IMR-90 (cell line): Measurements from ENCODE around the gene POR. TPM values are rescaled to one million over a fixed set of nuclear protein-coding genes. Genes with fewer than 3 reads are reported as not detected.
A peak's percentile ranks its signal among the peaks of the same experiment; 100 is the strongest.

Source experiments
- ATAC-seq: fragments of 200-7000 bp; cut with Tn5 transposase; 2 replicates; pipeline ENCODE4 v1.9.1; 2020; ENCODE audit warnings: low read depth, mild to moderate bottlenecking, moderate library complexity
- BruUV-seq: library from RNA; stranded (reverse); fragments of 400-500 nt; replicated peaks from 2 replicates; lab custom pipeline; 2021; lab: Mats Ljungman, UMichigan
- CTCF ChIA-PET: fragments of 300-600 bp; formaldehyde crosslinking; extraction: SDS; loops from one replicate; lab custom pipeline; 2021; ENCODE audit warnings: antibody characterized with exemption; lab: Yijun Ruan, JAX
- POLR2A ChIA-PET: fragments of 300-600 bp; sonication (Branson Sonifier 250); formaldehyde crosslinking; loops from one replicate; lab custom pipeline; 2022; ENCODE audit warnings: antibody characterized with exemption; ENCODE audit not compliant: unreplicated experiment; lab: Charles Lee
- DNase-seq: peaks from one replicate; pipeline ENCODE4 v3.0.0; 2013
- H2AFZ ChIP-seq: replicated peaks from 2 replicates; pipeline ENCODE3; 2013; ENCODE audit warnings: low read length, mild to moderate bottlenecking; ENCODE audit not compliant: poor library complexity
- H2AK5ac ChIP-seq: 2 replicates; pipeline ENCODE4 v1.6.1; 2013; ENCODE audit warnings: low read depth, low read length, inconsistent platforms
- H2AK9ac ChIP-seq: replicated peaks from 2 replicates; pipeline ENCODE3; 2013; ENCODE audit warnings: mild to moderate bottlenecking, low read depth, low read length, moderate library complexity; ENCODE audit not compliant: poor library complexity
- H2BK120ac ChIP-seq: 2 replicates; pipeline ENCODE4 v1.6.1; 2013; ENCODE audit warnings: low read depth, low read length, inconsistent platforms
- H2BK15ac ChIP-seq: 3 replicates; pipeline ENCODE4 v1.6.1; 2013; ENCODE audit warnings: low read depth, low read length, inconsistent platforms
- H2BK20ac ChIP-seq: 2 replicates; pipeline ENCODE4 v1.6.1; 2013; ENCODE audit warnings: low read depth, mild to moderate bottlenecking, inconsistent platforms, low read length, moderate library complexity
- H2BK5ac ChIP-seq: 2 replicates; pipeline ENCODE4 v1.6.1; 2013; ENCODE audit warnings: mild to moderate bottlenecking, low read depth, low read length, inconsistent platforms; ENCODE audit not compliant: poor library complexity, severe bottlenecking
- H3K14ac ChIP-seq: replicated peaks from 2 replicates; pipeline ENCODE4 v1.6.1; 2013; ENCODE audit warnings: low read depth, low read length, inconsistent platforms
- H3K18ac ChIP-seq: 2 replicates; pipeline ENCODE4 v1.6.1; 2013; ENCODE audit warnings: low read depth, low read length, control low read depth
- H3K23ac ChIP-seq: 2 replicates; pipeline ENCODE4 v1.6.1; 2013; ENCODE audit warnings: low read depth, low read length, inconsistent platforms
- H3K27ac ChIP-seq: 2 replicates; pipeline ENCODE4 v1.5.1; 2013; ENCODE audit warnings: mild to moderate bottlenecking, control low read depth, low read length; ENCODE audit not compliant: insufficient read depth
- H3K27me3 ChIP-seq: 2 replicates; pipeline ENCODE4 v1.6.1; 2013; ENCODE audit warnings: low read length; ENCODE audit not compliant: control insufficient read depth, insufficient read depth
- H3K36me3 ChIP-seq: 2 replicates; pipeline ENCODE4 v1.6.1; 2013; ENCODE audit warnings: low read length, mixed read lengths; ENCODE audit not compliant: control insufficient read depth, insufficient read depth
- H3K4ac ChIP-seq: 2 replicates; pipeline ENCODE4 v1.6.1; 2013; ENCODE audit warnings: low read depth, low read length, inconsistent platforms
- H3K4me1 ChIP-seq: 2 replicates; pipeline ENCODE4 v1.6.1; 2013; ENCODE audit warnings: low read length, mixed read lengths; ENCODE audit not compliant: control insufficient read depth, insufficient read depth
- H3K4me2 ChIP-seq: 2 replicates; pipeline ENCODE4 v1.6.1; 2013; ENCODE audit warnings: low read depth, mild to moderate bottlenecking, control low read depth, low read length, moderate library complexity
- H3K4me3 ChIP-seq: 2 replicates; pipeline ENCODE4 v1.5.1; 2013; ENCODE audit warnings: low read depth, mild to moderate bottlenecking, control low read depth, low read length, moderate library complexity; ENCODE audit not compliant: insufficient read depth
- H3K56ac ChIP-seq: 2 replicates; pipeline ENCODE4 v1.6.1; 2013; ENCODE audit warnings: low read length, inconsistent platforms; ENCODE audit not compliant: insufficient read depth; ENCODE audit errors: extremely low read depth
- H3K79me1 ChIP-seq, 2 experiments: 2 replicates each; pipeline ENCODE4 v1.6.1; 2013; ENCODE audit warnings: low read length in 2 of 2, inconsistent platforms in 1 of 2, low read depth in 1 of 2
- H3K9ac ChIP-seq: 2 replicates; pipeline ENCODE4 v1.6.1; 2013; ENCODE audit warnings: low read depth, low read length, control low read depth
- H3K9me1 ChIP-seq: 2 replicates; pipeline ENCODE4 v1.6.1; 2013; ENCODE audit warnings: low read length, inconsistent platforms; ENCODE audit not compliant: insufficient read depth
- H3K9me3 ChIP-seq: 2 replicates; pipeline ENCODE4 v1.6.1; 2013; ENCODE audit warnings: low read length; ENCODE audit not compliant: control insufficient read depth, insufficient read depth
- H4K20me1 ChIP-seq: 2 replicates; pipeline ENCODE4 v1.6.1; 2013; ENCODE audit warnings: low read length, inconsistent platforms; ENCODE audit not compliant: insufficient read depth
- H4K5ac ChIP-seq: 2 replicates; pipeline ENCODE4 v1.6.1; 2013; ENCODE audit warnings: mild to moderate bottlenecking, low read depth, low read length, control low read depth
- H4K8ac ChIP-seq, 2 experiments: 2 replicates each; pipeline ENCODE4 v1.6.1; 2013; ENCODE audit warnings: low read depth in 2 of 2, low read length in 2 of 2, control low read depth in 1 of 2, inconsistent platforms in 1 of 2
- H4K91ac ChIP-seq: 2 replicates; pipeline ENCODE4 v1.6.1; 2013; ENCODE audit warnings: low read depth, low read length, inconsistent platforms; ENCODE audit not compliant: insufficient read depth
- BHLHE40 ChIP-seq: fragments of 150-350 bp; IDR thresholded peaks from 2 replicates; pipeline ENCODE4 v1.6.1; 2016; ENCODE audit warnings: mild to moderate bottlenecking, low read depth, low read length
- CEBPB ChIP-seq: IDR thresholded peaks from 2 replicates; pipeline ENCODE4 v1.6.1; 2012; ENCODE audit warnings: low read depth, low read length, improper control_type of control experiment
- CHD1 ChIP-seq: IDR thresholded peaks from 2 replicates; pipeline ENCODE4 v1.6.1; 2012; ENCODE audit warnings: low read depth, low read length, improper control_type of control experiment
- CTCF ChIP-seq: conservative IDR thresholded peaks from 2 replicates; pipeline ENCODE4 v1.5.1; 2012; ENCODE audit warnings: mild to moderate bottlenecking, low read depth, low read length, improper control_type of control experiment
- ELK1 ChIP-seq: fragments of 150-350 bp; IDR thresholded peaks from 2 replicates; pipeline ENCODE4 v1.6.1; 2016; ENCODE audit warnings: low read depth, mild to moderate bottlenecking, low read length, moderate library complexity, borderline replicate concordance
- FOS ChIP-seq: fragments of 150-350 bp; IDR thresholded peaks from 2 replicates; pipeline ENCODE4 v1.6.1; 2016; ENCODE audit warnings: low read depth, low read length
- MAFK ChIP-seq: IDR thresholded peaks from 2 replicates; pipeline ENCODE4 v1.6.1; 2012; ENCODE audit warnings: low read depth, low read length, improper control_type of control experiment
- MAZ ChIP-seq: IDR thresholded peaks from 2 replicates; pipeline ENCODE4 v1.6.1; 2012; ENCODE audit warnings: low read depth, mild to moderate bottlenecking, low read length, improper control_type of control experiment, moderate library complexity, borderline replicate concordance
- MXI1 ChIP-seq: IDR thresholded peaks from 2 replicates; pipeline ENCODE4 v1.6.1; 2012; ENCODE audit warnings: low read depth, mild to moderate bottlenecking, low read length, moderate library complexity, borderline replicate concordance
- POLR2A ChIP-seq: IDR thresholded peaks from 2 replicates; pipeline ENCODE4 v1.6.1; 2012; ENCODE audit warnings: mild to moderate bottlenecking, low read depth, low read length
- RAD21 ChIP-seq: IDR thresholded peaks from 2 replicates; pipeline ENCODE4 v1.6.1; 2012; ENCODE audit warnings: low read length, improper control_type of control experiment
- RCOR1 ChIP-seq: IDR thresholded peaks from 2 replicates; pipeline ENCODE4 v1.6.1; 2012; ENCODE audit warnings: mild to moderate bottlenecking, low read length, improper control_type of control experiment; ENCODE audit not compliant: insufficient replicate concordance
- RFX5 ChIP-seq: IDR thresholded peaks from 2 replicates; pipeline ENCODE4 v1.8.0; 2012; ENCODE audit warnings: low read depth, mild to moderate bottlenecking, low read length, moderate library complexity
- SMC3 ChIP-seq: fragments of 150-350 bp; IDR thresholded peaks from 2 replicates; pipeline ENCODE4 v1.6.1; 2016; ENCODE audit warnings: low read depth, mild to moderate bottlenecking, antibody characterized with exemption, low read length, moderate library complexity
- USF2 ChIP-seq: fragments of 150-350 bp; IDR thresholded peaks from 2 replicates; pipeline ENCODE4 v1.6.1; 2017; ENCODE audit warnings: mild to moderate bottlenecking, antibody characterized with exemption, low read length, low read depth
- WGBS, 2 experiments: methylation state at CpG; one replicate each; pipeline versions ENCODE4 v1.1.5 to v1.1.7; 2013; ENCODE audit warnings: missing lambda C conversion rate in 2 of 2; ENCODE audit not compliant: insufficient read length in 1 of 2; ENCODE audit errors: extremely low coverage in 2 of 2; 5-methylcytosine and 5-hydroxymethylcytosine counted together
- dilution Hi-C: fragments of 300-500 bp; cut with HindIII; formaldehyde crosslinking; loops from one replicate; pipeline ENCODE4 v1.14.3; 2018; ENCODE audit warnings: low sequenced_read_pairs; ENCODE audit not compliant: unreplicated experiment
- in situ Hi-C: fragments of 300-500 bp; cut with MboI; formaldehyde crosslinking; loops from 3 replicates; pipeline ENCODE4 v1.14.3; 2019; ENCODE audit warnings: low sequenced_read_pairs, inconsistent platforms, mixed read lengths
- intact Hi-C: fragments of 100-400 bp; cut with micrococcal nuclease; formaldehyde crosslinking; loops from 2 replicates; pipeline ENCODE4 v1.10.0; 2022
- polyA plus RNA-seq, 3 experiments: library from polyadenylated mRNA; depleted of rRNA; stranded (reverse); fragments of >200 nt; gene quantifications; 2 replicates each; pipeline ENCODE4 v1.2.3, GENCODE V29; 2012; ENCODE audit warnings: low replicate concordance in 1 of 3
- total RNA-seq: library from RNA; depleted of rRNA; stranded (reverse); fragments of >200 nt; gene quantifications from 2 replicates; pipeline ENCODE4 v1.2.3, GENCODE V29; 2012

Gene POR
- total and polyA plus RNA-seq, 2 of the 4 experiments (the other 2 are of a cell fraction): 25.5 to 42.2 TPM

GRCh38 chr7:75980430-75981202 is 65.7 kb downstream of the POR start:
- Histone ChIP-seq H3K27me3 (no peaks in the 10 kb centered on the region), H4K20me1 (no peaks in the 10 kb centered on the region; the same call in 1 of the 2 replicates), H3K9me3 (no peaks in the 10 kb centered on the region), H3K27ac (no peak overlapping the region), H2AK5ac (no peak overlapping the region), H2BK120ac (no peak overlapping the region), H2AFZ (no peak overlapping the region), H3K4me2 (no peak overlapping the region), H3K4me1 (no peaks in the 10 kb centered on the region), H2AK9ac (peak overlapping the region; percentile 42), H3K9me1 (no peaks in the 10 kb centered on the region), H4K8ac (no peak overlapping the region), H2BK20ac (no peak overlapping the region), H2BK15ac (no peak overlapping the region), H3K79me1 (no peaks in the 10 kb centered on the region), H3K14ac (no peak overlapping the region), H3K4me3 (no peak overlapping the region), H3K4ac (no peak overlapping the region), H3K36me3 (peaks cover 55% of the 10 kb centered on the region), H4K91ac (no peak overlapping the region), H3K18ac (no peak overlapping the region), H3K9ac (no peak overlapping the region), H3K56ac (no peak overlapping the region), H4K5ac (no peak overlapping the region), H3K23ac (no peak overlapping the region), H2BK5ac (no peak overlapping the region)
- intact Hi-C loops: no loop called here
- POLR2A ChIA-PET: no interaction called here
- 90% methylated on average over 25 of the region's 29 CpGs; no CpG with 5 or more reads in 1 of the 2 experiments for WGBS, 2 experiments
- CTCF ChIA-PET: no interaction called here
- no TSS peak for BruUV-seq
- TF ChIP-seq MXI1: no peak
- TF ChIP-seq CTCF: no peak
- no peak for TF ChIP-seq MAZ
- no peak for TF ChIP-seq FOS
- TF ChIP-seq POLR2A: no peak
- no peak for TF ChIP-seq CEBPB
- TF ChIP-seq RCOR1: no peak
- TF ChIP-seq RAD21: no peak
- no peak for TF ChIP-seq ELK1
- TF ChIP-seq RFX5: no peak
- TF ChIP-seq MAFK: no peak
- TF ChIP-seq SMC3: no peak
- no peak for TF ChIP-seq USF2
- TF ChIP-seq CHD1: no peak
- no peak for TF ChIP-seq BHLHE40
- no peak for ATAC-seq
- DNase-seq: no peak
- dilution Hi-C loops: no loop called here
- in situ Hi-C loops: no loop called here
